OCI-LY1 (cell line): ENCODE data around the gene CTH.
"Not testable (repeated sequence)": the region's sequence is repeated elsewhere in the genome, so short reads cannot be mapped to it uniquely, and the experiment has no call there.

Source experiments
- H2AFZ ChIP-seq: fragments of 200-600 bp; sonication (generic), shearing (Covaris generic); 2 replicates; pipeline ENCODE4 v1.6.0; 2014; ENCODE audit warnings: antibody characterized with exemption, mild to moderate bottlenecking, low read length
- H3F3A ChIP-seq: fragments of 200-600 bp; sonication (generic), shearing (Covaris generic); 2 replicates; pipeline ENCODE4 v1.6.0; 2014; ENCODE audit warnings: mild to moderate bottlenecking, antibody characterized with exemption, low read length, moderate library complexity; ENCODE audit not compliant: insufficient read depth
- H3K27ac ChIP-seq: fragments of 200-600 bp; sonication (generic); 2 replicates; pipeline ENCODE4 v1.5.1; 2014; ENCODE audit warnings: low read length, mixed run types, mild to moderate bottlenecking, low read depth; ENCODE audit not compliant: poor library complexity, severe bottlenecking
- H3K27me3 ChIP-seq: fragments of 200-600 bp; sonication (generic); 2 replicates; pipeline ENCODE4 v1.6.0; 2014; ENCODE audit warnings: antibody characterized with exemption, mild to moderate bottlenecking, low read length, moderate library complexity; ENCODE audit not compliant: insufficient read depth
- H3K36me3 ChIP-seq: fragments of 200-600 bp; sonication (generic); 2 replicates; pipeline ENCODE4 v1.6.1; 2014; ENCODE audit warnings: mild to moderate bottlenecking, antibody characterized with exemption, low read length, moderate library complexity, mixed read lengths; ENCODE audit not compliant: insufficient read depth
- H3K4me1 ChIP-seq: fragments of 200-600 bp; sonication (generic); 2 replicates; pipeline ENCODE4 v1.5.1; 2014; ENCODE audit warnings: mild to moderate bottlenecking, low read length, moderate library complexity; ENCODE audit not compliant: insufficient read depth, severe bottlenecking
- H3K4me2 ChIP-seq: fragments of 200-600 bp; sonication (generic), shearing (Covaris generic); 2 replicates; pipeline ENCODE4 v1.6.1; 2014; ENCODE audit warnings: low read length
- H3K4me3 ChIP-seq: fragments of 200-600 bp; sonication (generic); 2 replicates; pipeline ENCODE4 v1.5.1; 2014; ENCODE audit warnings: low read length, low read depth, mild to moderate bottlenecking, mixed read lengths; ENCODE audit not compliant: poor library complexity, severe bottlenecking
- H3K79me2 ChIP-seq: fragments of 200-600 bp; shearing (Covaris generic); 2 replicates; pipeline ENCODE4 v1.6.1; 2016; ENCODE audit warnings: mixed run types, low read length, mixed read lengths; ENCODE audit not compliant: insufficient read depth
- H3K9ac ChIP-seq: fragments of 200-600 bp; sonication (generic), shearing (Covaris generic); 2 replicates; pipeline ENCODE4 v1.6.1; 2014; ENCODE audit warnings: mild to moderate bottlenecking, low read length, mixed read lengths
- H3K9me2 ChIP-seq: fragments of 200-600 bp; sonication (generic), shearing (Covaris generic); 2 replicates; pipeline ENCODE4 v1.6.1; 2014; ENCODE audit warnings: low read depth, mild to moderate bottlenecking, low read length, mixed read lengths
- H3K9me3 ChIP-seq: fragments of 200-600 bp; shearing (Covaris generic); 2 replicates; pipeline ENCODE4 v1.6.1; 2014; ENCODE audit warnings: low read length, mixed read lengths
- H4K20me1 ChIP-seq: fragments of 200-600 bp; sonication (generic), shearing (Covaris generic); 2 replicates; pipeline ENCODE4 v1.6.0; 2016; ENCODE audit warnings: mild to moderate bottlenecking, low read length; ENCODE audit not compliant: insufficient read depth
- CTCF ChIP-seq: fragments of 200-600 bp; sonication (generic), shearing (Covaris generic); IDR thresholded peaks from 2 replicates; pipeline ENCODE4 v1.5.1; 2017; ENCODE audit warnings: mild to moderate bottlenecking, antibody characterized with exemption, low read length, moderate library complexity, mixed read lengths
- EZH2 ChIP-seq: fragments of 200-600 bp; sonication (generic), shearing (Covaris generic); IDR thresholded peaks from 2 replicates; pipeline ENCODE4 v1.8.0; 2017; ENCODE audit warnings: borderline replicate concordance, mixed run types, mild to moderate bottlenecking, antibody characterized with exemption, low read length, moderate library complexity, mixed read lengths

Gene CTH

GRCh38 chr1:70411360-70411844, 334 bp downstream of the CTH start:
- no peaks in the 10 kb centered on the region for H3K9me2 ChIP-seq
- peak overlapping the region; percentile 78 for H3K9ac ChIP-seq
- peak overlapping the region; percentile 28 for H3K27ac ChIP-seq
- H3K27me3 ChIP-seq, result no peaks in the 10 kb centered on the region
- H4K20me1 ChIP-seq, result no peaks in the 10 kb centered on the region
- peaks cover 24% of the 10 kb centered on the region for H3K4me1 ChIP-seq
- TF ChIP-seq EZH2 (no peak), CTCF (no peak)
- H3K79me2 ChIP-seq, result no peaks in the 10 kb centered on the region
- peak overlapping the region; percentile 25 for H2AFZ ChIP-seq
- H3K4me3 ChIP-seq, result peak overlapping the region; percentile 78
- no peaks in the 10 kb centered on the region for H3F3A ChIP-seq
- no peaks in the 10 kb centered on the region for H3K9me3 ChIP-seq
- H3K4me2 ChIP-seq, result peak overlapping the region; percentile 79
- H3K36me3 ChIP-seq, result no peaks in the 10 kb centered on the region

- Histone ChIP-seq H3F3A (no peaks in the 10 kb centered on the region), H2AFZ (no peak overlapping the region), H3K9me2 (no peaks in the 10 kb centered on the region), H3K9ac (no peak overlapping the region), H3K79me2 (no peaks in the 10 kb centered on the region), H3K4me2 (no peak overlapping the region), H3K4me1 (peaks cover 17% of the 10 kb centered on the region), H3K9me3 (no peaks in the 10 kb centered on the region), H3K36me3 (peaks cover 6% of the 10 kb centered on the region; the same call in 1 of the 2 replicates), H3K27me3 (no peaks in the 10 kb centered on the region), H3K4me3 (no peak overlapping the region), H4K20me1 (no peaks in the 10 kb centered on the region), H3K27ac (no peak overlapping the region)
- TF ChIP-seq EZH2 (no peak), CTCF (no peak)
Measured at GRCh38 chr1:70415882-70416281, 4.8 kb downstream of the CTH start.

GRCh38 chr1:70418973-70419734, 8.1 kb downstream of the CTH start:
- not testable (repeated sequence) for H3K9me3 ChIP-seq, H3K27ac ChIP-seq, H2AFZ ChIP-seq, H4K20me1 ChIP-seq, H3K27me3 ChIP-seq, H3K9ac ChIP-seq, H3K36me3 ChIP-seq, H3K79me2 ChIP-seq, H3K4me1 ChIP-seq, H3K4me3 ChIP-seq, H3F3A ChIP-seq, H3K9me2 ChIP-seq, H3K4me2 ChIP-seq

GRCh38 chr1:70420320-70420719, 9.3 kb downstream of the CTH start:
- H3K4me1 ChIP-seq, result no peaks in the 10 kb centered on the region
- TF ChIP-seq EZH2 (no peak), CTCF (no peak)
- peaks cover 9% of the 10 kb centered on the region for H3K36me3 ChIP-seq

More at GRCh38 chr1:70420320-70420719, 9.3 kb downstream of the CTH start:
- Histone ChIP-seq H4K20me1 (no peaks in the 10 kb centered on the region), H3K9me3 (no peaks in the 10 kb centered on the region), H3K27ac (no peak overlapping the region), H3K9ac (no peak overlapping the region), H3K4me2 (no peak overlapping the region), H3K27me3 (no peaks in the 10 kb centered on the region), H3K9me2 (no peaks in the 10 kb centered on the region), H3K79me2 (no peaks in the 10 kb centered on the region), H2AFZ (no peak overlapping the region), H3K4me3 (no peak overlapping the region), H3F3A (no peaks in the 10 kb centered on the region)
